ENCODE results near the gene TMEM94. TPM values are rescaled to one million over a fixed set of nuclear protein-coding genes. Genes with fewer than 3 reads are reported as not detected.

TMEM94 gene
- total RNA-seq, 1 experiment from 2014 or later: 61.4 TPM

DNA sequence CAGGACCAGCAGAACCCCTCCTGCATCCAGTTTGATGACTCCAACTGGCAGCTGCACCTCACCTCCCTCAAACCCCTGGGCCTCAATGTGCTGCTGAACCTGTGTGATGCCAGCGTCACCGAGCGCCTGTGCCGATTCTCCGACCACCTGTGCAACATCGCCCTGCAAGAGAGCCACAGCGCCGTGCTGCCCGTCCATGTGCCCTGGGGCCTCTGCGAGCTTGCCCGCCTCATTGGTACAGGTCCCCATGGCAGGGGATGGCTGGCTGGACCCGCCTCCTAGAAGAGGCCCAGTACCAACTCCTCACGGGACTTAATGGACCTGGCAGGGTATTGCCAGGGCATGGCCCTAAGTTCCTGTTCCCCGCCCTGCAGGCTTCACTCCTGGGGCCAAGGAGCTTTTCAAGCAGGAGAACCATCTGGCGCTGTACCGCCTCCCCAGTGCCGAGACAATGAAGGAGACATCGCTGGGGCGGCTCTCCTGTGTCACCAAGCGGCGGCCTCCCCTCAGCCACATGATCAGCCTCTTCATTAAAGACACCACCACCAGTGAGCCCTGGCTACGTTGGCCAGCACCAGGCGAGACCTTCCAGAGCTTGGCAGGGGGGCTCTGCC, 36.2 kb downstream of the TMEM94 start:
- no peak overlapping the region for H3K14ac ChIP-seq (ENCODE audit: insufficient read depth, low read length)
- H3K27me3 Mint-ChIP-seq (ENCODE audit: low read depth): no peaks in the 10 kb centered on the region
- H3K4me2 ChIP-seq (ENCODE audit: insufficient read depth, insufficient read length, low read length): no peak overlapping the region
- no peak overlapping the region for H3K4ac ChIP-seq (ENCODE audit: low read depth, low read length)
- no peaks in the 10 kb centered on the region for H3K23me2 ChIP-seq (ENCODE audit: insufficient read length, low read depth, low read length, poor library complexity, severe bottlenecking)
- H3K23ac ChIP-seq (ENCODE audit: insufficient read length, low read depth, low read length): no peak overlapping the region
- no peak overlapping the region for H3K56ac ChIP-seq (ENCODE audit: insufficient read length, low read depth, low read length)
- no peak overlapping the region for H3K27ac ChIP-seq (ENCODE audit: insufficient read length, low read depth, low read length)
- no peaks in the 10 kb centered on the region for H3K9me3 Mint-ChIP-seq
- H2BK15ac ChIP-seq (ENCODE audit: low read depth, low read length): no peak overlapping the region
- H3K79me2 ChIP-seq (ENCODE audit: insufficient read depth, low read length): no peaks in the 10 kb centered on the region
- no peak overlapping the region for H3T11ph ChIP-seq (ENCODE audit: low read length)
- no CpG with 5 or more reads among the region's 23 CpGs for WGBS (ENCODE audit: extremely low coverage, insufficient read length, low lambda C conversion rate)
- no peaks in the 10 kb centered on the region for H3K4me1 ChIP-seq (ENCODE audit: insufficient read depth, low read length)
- no peak for DNase-seq
- no peaks in the 10 kb centered on the region for H3K79me1 ChIP-seq (ENCODE audit: insufficient read depth, low read depth, low read length, poor library complexity, severe bottlenecking)
- no peak overlapping the region for H2AFZ ChIP-seq (ENCODE audit: low read length)
- no peak overlapping the region for H2AK5ac ChIP-seq (ENCODE audit: insufficient read length, low read length)
- no peak overlapping the region for H3K4me3 Mint-ChIP-seq
- H4K91ac ChIP-seq (ENCODE audit: insufficient read length, low read depth, low read length): no peak overlapping the region
- no peak overlapping the region for H2BK5ac ChIP-seq (ENCODE audit: insufficient read length, low read length)
- no peak overlapping the region for H4K8ac ChIP-seq (replicated peaks; ENCODE audit: insufficient read length, low read depth, low read length)
- no peaks in the 10 kb centered on the region for H4K20me1 ChIP-seq (ENCODE audit: control insufficient read depth, insufficient read depth, insufficient read length)
- H2BK120ac ChIP-seq (ENCODE audit: low read depth, low read length, poor library complexity, severe bottlenecking): no peak overlapping the region
- H2BK20ac ChIP-seq (ENCODE audit: low read depth, low read length, poor library complexity, severe bottlenecking): no peak overlapping the region
- H3K9me3 ChIP-seq (ENCODE audit: control insufficient read depth, low read depth, low read length): no peaks in the 10 kb centered on the region
- H3K18ac ChIP-seq (ENCODE audit: insufficient read length, low read depth, low read length): no peak overlapping the region
- TF ChIP-seq, protein P1, sequence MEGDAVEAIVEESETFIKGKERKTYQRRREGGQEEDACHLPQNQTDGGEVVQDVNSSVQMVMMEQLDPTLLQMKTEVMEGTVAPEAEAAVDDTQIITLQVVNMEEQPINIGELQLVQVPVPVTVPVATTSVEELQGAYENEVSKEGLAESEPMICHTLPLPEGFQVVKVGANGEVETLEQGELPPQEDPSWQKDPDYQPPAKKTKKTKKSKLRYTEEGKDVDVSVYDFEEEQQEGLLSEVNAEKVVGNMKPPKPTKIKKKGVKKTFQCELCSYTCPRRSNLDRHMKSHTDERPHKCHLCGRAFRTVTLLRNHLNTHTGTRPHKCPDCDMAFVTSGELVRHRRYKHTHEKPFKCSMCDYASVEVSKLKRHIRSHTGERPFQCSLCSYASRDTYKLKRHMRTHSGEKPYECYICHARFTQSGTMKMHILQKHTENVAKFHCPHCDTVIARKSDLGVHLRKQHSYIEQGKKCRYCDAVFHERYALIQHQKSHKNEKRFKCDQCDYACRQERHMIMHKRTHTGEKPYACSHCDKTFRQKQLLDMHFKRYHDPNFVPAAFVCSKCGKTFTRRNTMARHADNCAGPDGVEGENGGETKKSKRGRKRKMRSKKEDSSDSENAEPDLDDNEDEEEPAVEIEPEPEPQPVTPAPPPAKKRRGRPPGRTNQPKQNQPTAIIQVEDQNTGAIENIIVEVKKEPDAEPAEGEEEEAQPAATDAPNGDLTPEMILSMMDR (conservative IDR thresholded peaks at IDR 0.05): no peak
- H3K9ac ChIP-seq (ENCODE audit: extremely low read depth, insufficient read length, low read length): no peak overlapping the region
- peaks cover 0 to 39% (median 25%) of the 10 kb centered on the region in 3 experiments; a peak in 5 of 7 replicates for H3K36me3 Mint-ChIP-seq (ENCODE audit: insufficient read depth in 1 of 3, low read depth in 3 of 3)
- no peaks in the 10 kb centered on the region for H3K27me3 ChIP-seq (ENCODE audit: insufficient read depth, low read length)
- H3K4me1 Mint-ChIP-seq: no peaks in the 10 kb centered on the region
- no peak overlapping the region; a peak in 1 of 7 replicates for H3K27ac Mint-ChIP-seq
- no peak overlapping the region for H4K5ac ChIP-seq (ENCODE audit: insufficient read length, low read depth, low read length)
- H2BK12ac ChIP-seq (ENCODE audit: insufficient read length, low read depth, low read length): no peak overlapping the region
